WTC11 (cell line): ENCODE results near the gene SERPING1. TPM values are rescaled to one million over a fixed set of nuclear protein-coding genes. Genes with fewer than 3 reads are reported as not detected.
A peak's percentile ranks its signal among the peaks of the same experiment; 100 is the strongest.

ENCODE experiments used
- ATAC-seq: fragments of 200-7000 bp; cut with Tn5 transposase; 2 replicates; pipeline ENCODE4 v1.10.0; 2021; ENCODE audit warnings: mild to moderate bottlenecking, moderate library complexity
- CTCF ChIA-PET: fragments of 300-600 bp; sonication (Branson Sonifier 250); formaldehyde crosslinking; loops from one replicate; lab custom pipeline; 2021; ENCODE audit warnings: antibody characterized with exemption; lab: Charles Lee
- POLR2A ChIA-PET: fragments of 350-600 bp; sonication (Branson Sonifier 250); formaldehyde crosslinking; loops from one replicate; lab custom pipeline; 2021; ENCODE audit warnings: antibody characterized with exemption; lab: Charles Lee
- DNase-seq: peaks from one replicate; pipeline ENCODE4 v3.0.0; 2021; ENCODE audit warnings: low spot score
- H3K27ac Mint-ChIP-seq: 2 replicates; pipeline ENCODE4 v1.8.0; 2021; ENCODE audit warnings: mixed read lengths
- H3K27me3 Mint-ChIP-seq: 2 replicates; pipeline ENCODE4 v1.8.0; 2021; ENCODE audit warnings: low read depth, mild to moderate bottlenecking, moderate library complexity, mixed read lengths
- H3K36me3 Mint-ChIP-seq: 2 replicates; pipeline ENCODE4 v1.8.0; 2021; ENCODE audit warnings: mixed read lengths
- H3K4me1 Mint-ChIP-seq: 2 replicates; pipeline ENCODE4 v1.8.0; 2022; ENCODE audit warnings: mixed read lengths
- H3K4me3 Mint-ChIP-seq: 2 replicates; pipeline ENCODE4 v1.8.0; 2021; ENCODE audit warnings: mild to moderate bottlenecking, moderate library complexity, mixed read lengths
- H3K9me3 Mint-ChIP-seq: 2 replicates; pipeline ENCODE4 v1.8.0; 2021; ENCODE audit warnings: mixed read lengths
- AFF4 ChIP-seq: sonication (generic); formaldehyde crosslinking; IDR thresholded peaks from 2 replicates; pipeline ENCODE4 v1.8.1; 2023; ENCODE audit warnings: mild to moderate bottlenecking, missing genetic modification reagents, borderline replicate concordance
- ATF6 ChIP-seq: sonication (generic); formaldehyde crosslinking; IDR thresholded peaks from 2 replicates; pipeline ENCODE4 v1.8.1; 2023; ENCODE audit warnings: mild to moderate bottlenecking, missing genetic modification reagents
- EMX1 ChIP-seq: fragments of 250-450 bp; sonication (Bioruptor Pico); IDR thresholded peaks from 2 replicates; pipeline ENCODE4 v1.8.0; 2021; ENCODE audit warnings: mild to moderate bottlenecking
- FOXJ3 ChIP-seq: sonication (generic); formaldehyde crosslinking; IDR thresholded peaks from 2 replicates; pipeline ENCODE4 v1.9.0; 2021; ENCODE audit warnings: missing genetic modification reagents, mild to moderate bottlenecking, borderline replicate concordance
- HMGXB4 ChIP-seq: sonication (generic); formaldehyde crosslinking; IDR thresholded peaks from 2 replicates; pipeline ENCODE4 v1.8.1; 2023; ENCODE audit warnings: mild to moderate bottlenecking, moderate library complexity, missing genetic modification reagents
- KAT7 ChIP-seq: sonication (generic); formaldehyde crosslinking; IDR thresholded peaks from 2 replicates; pipeline ENCODE4 v1.8.1; 2023; ENCODE audit warnings: missing genetic modification reagents, mild to moderate bottlenecking, borderline replicate concordance
- PRDM15 ChIP-seq: sonication (generic); formaldehyde crosslinking; IDR thresholded peaks from 2 replicates; pipeline ENCODE4 v1.8.0; 2022; ENCODE audit warnings: missing genetic modification reagents
- SMAD4 ChIP-seq: sonication (generic); formaldehyde crosslinking; IDR thresholded peaks from 2 replicates; pipeline ENCODE4 v1.8.0; 2022; ENCODE audit warnings: mild to moderate bottlenecking, missing genetic modification reagents
- ZBTB43 ChIP-seq: sonication (generic); formaldehyde crosslinking; IDR thresholded peaks from 2 replicates; pipeline ENCODE4 v1.8.1; 2023; ENCODE audit warnings: mild to moderate bottlenecking, missing genetic modification reagents
- ZMAT4 ChIP-seq: fragments of 250-450 bp; sonication (Bioruptor Pico); IDR thresholded peaks from 2 replicates; pipeline ENCODE4 v1.9.0; 2021; ENCODE audit warnings: mild to moderate bottlenecking
- ZNF121 ChIP-seq: sonication (generic); formaldehyde crosslinking; IDR thresholded peaks from 2 replicates; pipeline ENCODE4 v1.8.0; 2023; ENCODE audit warnings: missing genetic modification reagents
- ZNF138 ChIP-seq: sonication (generic); formaldehyde crosslinking; conservative IDR thresholded peaks from 2 replicates; pipeline ENCODE4 v1.8.1; 2022; ENCODE audit warnings: mild to moderate bottlenecking, moderate library complexity, missing genetic modification reagents
- ZNF219 ChIP-seq: sonication (generic); formaldehyde crosslinking; IDR thresholded peaks from 2 replicates; pipeline ENCODE4 v1.8.0; 2023; ENCODE audit warnings: missing genetic modification reagents, mild to moderate bottlenecking, borderline replicate concordance
- ZNF281 ChIP-seq: sonication (generic); formaldehyde crosslinking; IDR thresholded peaks from 2 replicates; pipeline ENCODE4 v1.8.0; 2023; ENCODE audit warnings: mild to moderate bottlenecking, missing genetic modification reagents
- total RNA-seq: library from RNA; stranded (reverse); gene quantifications from 3 replicates; pipeline ENCODE4 v1.2.3, GENCODE V29; 2021

SERPING1 gene
- total RNA-seq, 1 experiment from 2014 or later = 49.1 TPM

GRCh38 chr11:57647960-57648800, 50.7 kb downstream of the SERPING1 start (continued):
- TF ChIP-seq EMX1 (CRISPR knock-in tag) (peak; percentile 72; the same call in 1 of the 2 replicates), ZMAT4 (peak; percentile 20), SMAD4 (CRISPR knock-in tag) (no peak)

GRCh38 chr11:57648801-57649735, 51.6 kb downstream of the SERPING1 start:
- CTCF ChIA-PET = interaction anchor here (0.8 to 2.8 kb wide), 4 partner anchors 9 to 155 kb away, joined by 3 to 17 read pairs (median 4); partner anchors contain the start of gene UBE2L6
- peak; percentile 40 for DNase-seq
- peaks cover 52% of the 10 kb centered on the region for H3K27me3 Mint-ChIP-seq
- POLR2A ChIA-PET = interaction anchor here (0.6 to 4.2 kb wide), 8 partner anchors 9 to 92 kb away, joined by 3 to 47 read pairs (median 3); partner anchors contain the start of genes SELENOH and UBE2L6
- peak overlapping the region; percentile 80 for H3K4me3 Mint-ChIP-seq
- 0 out of 2 replicates have a peak overlapping the region, but pooled peaks have one; percentile 18 for H3K27ac Mint-ChIP-seq
- no peaks in the 10 kb centered on the region for H3K9me3 Mint-ChIP-seq
- ATAC-seq = no peak; the same call in 1 of the 2 replicates
- H3K36me3 Mint-ChIP-seq = no peaks in the 10 kb centered on the region
- peaks cover 81% of the 10 kb centered on the region for H3K4me1 Mint-ChIP-seq
- no peak for TF ChIP-seq ATF6 (CRISPR knock-in tag)
- no peak for TF ChIP-seq AFF4 (CRISPR knock-in tag)
- TF ChIP-seq FOXJ3 (CRISPR knock-in tag) = no peak
- TF ChIP-seq ZNF121 = no peak
- TF ChIP-seq ZNF138 (CRISPR knock-in tag) = no peak
- no peak for TF ChIP-seq ZNF219 (CRISPR knock-in tag)
- TF ChIP-seq ZBTB43 (CRISPR knock-in tag) = no peak
- peak; percentile 75; the same call in 1 of the 2 replicates for TF ChIP-seq ZNF281 (CRISPR knock-in tag)
- TF ChIP-seq KAT7 = no peak
- TF ChIP-seq HMGXB4 (CRISPR knock-in tag) = no peak
- TF ChIP-seq PRDM15 (CRISPR knock-in tag) = no peak
